Thyroid gland (tissue), 4 donors: Measurements from ENCODE around the gene SFXN5.

ENCODE experiments used
- POLR2A ChIP-seq, 2 donors: fragments of 450-650 bp; IDR thresholded peaks; one replicate each; pipeline ENCODE4 v1.6.1; 2017; ENCODE audit warnings: antibody characterized with exemption in 2 of 2, mild to moderate bottlenecking in 2 of 2, moderate library complexity in 1 of 2
- TF ChIP-seq, protein P1 (sequence below), 6 experiments: fragments of 200-600 bp in 3 of 6; fragments of 450-650 bp in 3 of 6; sonication (generic) in 3 of 6; IDR thresholded peaks; one replicate each; pipeline ENCODE4 v1.5.1; 2016 to 2019; ENCODE audit warnings: antibody characterized with exemption in 6 of 6, mild to moderate bottlenecking in 2 of 6, inconsistent platforms in 1 of 6, moderate library complexity in 1 of 6

GRCh38 chr2:72932045-72932740, 139.3 kb downstream of the SFXN5 start:
- TF ChIP-seq, protein P1, sequence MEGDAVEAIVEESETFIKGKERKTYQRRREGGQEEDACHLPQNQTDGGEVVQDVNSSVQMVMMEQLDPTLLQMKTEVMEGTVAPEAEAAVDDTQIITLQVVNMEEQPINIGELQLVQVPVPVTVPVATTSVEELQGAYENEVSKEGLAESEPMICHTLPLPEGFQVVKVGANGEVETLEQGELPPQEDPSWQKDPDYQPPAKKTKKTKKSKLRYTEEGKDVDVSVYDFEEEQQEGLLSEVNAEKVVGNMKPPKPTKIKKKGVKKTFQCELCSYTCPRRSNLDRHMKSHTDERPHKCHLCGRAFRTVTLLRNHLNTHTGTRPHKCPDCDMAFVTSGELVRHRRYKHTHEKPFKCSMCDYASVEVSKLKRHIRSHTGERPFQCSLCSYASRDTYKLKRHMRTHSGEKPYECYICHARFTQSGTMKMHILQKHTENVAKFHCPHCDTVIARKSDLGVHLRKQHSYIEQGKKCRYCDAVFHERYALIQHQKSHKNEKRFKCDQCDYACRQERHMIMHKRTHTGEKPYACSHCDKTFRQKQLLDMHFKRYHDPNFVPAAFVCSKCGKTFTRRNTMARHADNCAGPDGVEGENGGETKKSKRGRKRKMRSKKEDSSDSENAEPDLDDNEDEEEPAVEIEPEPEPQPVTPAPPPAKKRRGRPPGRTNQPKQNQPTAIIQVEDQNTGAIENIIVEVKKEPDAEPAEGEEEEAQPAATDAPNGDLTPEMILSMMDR (IDR thresholded peaks at IDR 0.05): no peak
- TF ChIP-seq POLR2A (IDR thresholded peaks at IDR 0.05): no peak
